Activated CD4-positive, alpha-beta T cell treated with anti-CD3 and anti-CD28 coated beads, Interleukin-2, amount 10 ng/mL, durations not matched to agents 7 days and 5 days (primary cell): ENCODE results near the gene CIP2A. TPM values are rescaled to one million over a fixed set of nuclear protein-coding genes. Genes with fewer than 3 reads are reported as not detected.

Source experiments
- CTCF ChIA-PET: fragments of 350-600 bp; sonication (Branson Sonifier 250); formaldehyde crosslinking; loops from one replicate; lab custom pipeline; 2021; ENCODE audit warnings: antibody characterized with exemption; lab: Charles Lee
- POLR2A ChIA-PET: fragments of 350-600 bp; sonication (Branson Sonifier 250); formaldehyde crosslinking; loops from one replicate; lab custom pipeline; 2021; ENCODE audit warnings: antibody characterized with exemption; lab: Charles Lee
- DNase-seq: peaks from one replicate; pipeline ENCODE4 v3.0.0-alpha.2; 2020
- H3K27ac Mint-ChIP-seq: one replicate; pipeline ENCODE4 v1.8.0; 2021; ENCODE audit warnings: mild to moderate bottlenecking, moderate library complexity, mixed read lengths
- H3K27me3 Mint-ChIP-seq: one replicate; pipeline ENCODE4 v1.8.0; 2021; ENCODE audit warnings: mixed read lengths
- H3K36me3 Mint-ChIP-seq: one replicate; pipeline ENCODE4 v1.8.0; 2021; ENCODE audit warnings: low read depth, mixed read lengths
- H3K4me1 Mint-ChIP-seq: one replicate; pipeline ENCODE4 v1.8.0; 2021; ENCODE audit warnings: mixed read lengths
- H3K4me3 Mint-ChIP-seq: one replicate; pipeline ENCODE4 v1.8.0; 2021; ENCODE audit warnings: mild to moderate bottlenecking, moderate library complexity, mixed read lengths
- H3K9me3 Mint-ChIP-seq: one replicate; pipeline ENCODE4 v1.8.0; 2021; ENCODE audit warnings: mixed read lengths
- total RNA-seq, 2 experiments: library from RNA; stranded (reverse); gene quantifications; one replicate each; pipeline ENCODE4 v1.2.3, GENCODE V29; 2021

CIP2A gene
- total RNA-seq, 2 experiments from 2014 or later, result 57.5 to 62.4 TPM

DNA sequence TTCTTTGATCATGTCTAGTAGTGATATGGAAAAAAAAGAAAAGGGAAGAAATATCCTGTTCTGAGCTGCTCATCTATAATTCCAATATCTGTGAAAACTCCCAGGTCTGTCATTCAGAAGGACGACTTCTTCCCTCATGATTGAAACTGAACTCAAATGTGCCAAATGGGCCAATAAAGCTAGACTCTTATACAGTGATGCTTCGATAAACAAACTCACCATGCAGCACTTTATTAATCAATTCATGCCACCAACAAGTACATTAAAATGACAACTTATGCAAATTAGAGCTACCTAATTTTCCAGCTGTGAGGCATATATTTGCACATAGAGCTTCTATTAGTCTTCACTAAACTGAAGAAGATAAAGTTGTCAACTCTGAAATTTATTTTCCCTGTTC is 63.3 kb downstream of the CIP2A start:
- Mint-ChIP-seq H3K27ac (no peak overlapping the region), H3K4me3 (no peak overlapping the region), H3K4me1 (no peaks in the 10 kb centered on the region), H3K9me3 (no peaks in the 10 kb centered on the region), H3K36me3 (no peaks in the 10 kb centered on the region), H3K27me3 (peaks cover 20% of the 10 kb centered on the region)
- ChIA-PET POLR2A (no interaction called here), CTCF (interaction anchor here (1.3 kb wide), 1 partner anchor 9 kb away, joined by 3 read pairs; no protein-coding TSS in a partner anchor)
- DNase-seq, result no peak

DNA sequence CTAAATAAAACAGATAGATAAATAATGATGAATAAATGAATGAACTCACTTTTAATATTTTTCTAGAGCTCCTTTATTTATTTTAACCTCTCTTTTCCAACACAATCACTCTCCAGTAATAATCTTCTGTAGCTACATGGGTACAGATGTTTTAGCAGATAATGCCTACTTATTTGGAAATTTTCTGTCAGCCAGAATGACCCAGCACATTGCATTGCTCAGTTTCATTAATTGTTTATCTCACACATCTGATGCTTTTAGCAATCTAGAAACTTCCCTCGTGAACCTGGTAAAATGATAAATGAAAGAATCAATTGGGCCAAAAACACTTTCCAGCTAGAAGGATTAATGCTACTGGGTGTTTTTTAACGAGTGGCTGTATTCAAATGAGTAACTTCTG is 64.0 kb downstream of the CIP2A start:
- Mint-ChIP-seq H3K4me1 (no peaks in the 10 kb centered on the region), H3K4me3 (no peak overlapping the region), H3K36me3 (no peaks in the 10 kb centered on the region), H3K9me3 (no peaks in the 10 kb centered on the region), H3K27ac (no peak overlapping the region), H3K27me3 (peaks cover 17% of the 10 kb centered on the region)
- DNase-seq, result no peak
- POLR2A ChIA-PET, result no interaction called here
- CTCF ChIA-PET, result interaction anchor here (1.3 kb wide), 1 partner anchor 10 kb away, joined by 3 read pairs; no protein-coding TSS in a partner anchor

DNA sequence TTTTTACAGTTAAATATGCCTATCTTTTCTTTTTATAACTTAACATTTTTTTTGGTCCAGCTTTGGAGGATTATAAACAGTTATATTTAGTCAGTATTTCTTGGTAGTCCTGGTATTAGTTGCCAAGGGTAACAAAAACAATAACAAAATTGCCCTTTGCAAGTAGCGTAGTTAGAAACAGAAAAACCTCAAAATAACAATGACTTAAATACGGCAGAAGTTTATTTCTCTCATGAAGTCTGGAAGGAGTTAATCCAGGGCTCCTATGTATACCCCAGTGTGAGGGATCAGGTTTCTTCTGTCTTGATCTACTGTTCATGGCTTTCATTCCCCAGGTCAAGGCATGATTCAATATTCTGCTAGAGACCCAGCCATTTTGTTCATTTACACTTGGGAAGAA is 64.7 kb downstream of the CIP2A start:
- Mint-ChIP-seq H3K27me3 (peaks cover 13% of the 10 kb centered on the region), H3K4me1 (no peaks in the 10 kb centered on the region), H3K27ac (no peak overlapping the region), H3K4me3 (no peak overlapping the region), H3K36me3 (no peaks in the 10 kb centered on the region), H3K9me3 (no peaks in the 10 kb centered on the region)
- ChIA-PET POLR2A (no interaction called here), CTCF (no interaction called here)
- no peak for DNase-seq

DNA sequence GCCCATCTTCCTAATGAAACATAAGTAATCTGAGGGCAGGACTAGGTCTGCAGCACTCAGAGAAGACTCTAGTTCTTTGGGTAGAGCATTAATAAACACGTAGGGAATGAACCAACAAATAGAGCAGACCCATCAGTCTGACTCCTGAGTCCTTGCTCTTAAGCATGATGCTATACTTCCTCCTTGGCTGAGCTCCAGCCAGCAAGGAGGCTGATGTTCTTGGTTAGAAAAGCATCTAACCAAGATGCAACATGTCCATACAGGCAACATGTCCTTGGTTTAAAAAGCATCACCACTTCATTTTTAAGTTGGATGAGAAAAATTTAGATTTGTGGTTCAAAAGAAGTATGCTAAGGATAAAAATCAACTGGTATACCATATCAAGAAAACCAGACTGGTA is 70.3 kb downstream of the CIP2A start:
- no peak for DNase-seq
- no peaks in the 10 kb centered on the region for H3K36me3 Mint-ChIP-seq
- H3K27ac Mint-ChIP-seq, result no peak overlapping the region
- ChIA-PET POLR2A (no interaction called here), CTCF (no interaction called here)
- peaks cover 10% of the 10 kb centered on the region for H3K27me3 Mint-ChIP-seq
- no peaks in the 10 kb centered on the region for H3K9me3 Mint-ChIP-seq
- no peak overlapping the region for H3K4me3 Mint-ChIP-seq
- no peaks in the 10 kb centered on the region for H3K4me1 Mint-ChIP-seq

DNA sequence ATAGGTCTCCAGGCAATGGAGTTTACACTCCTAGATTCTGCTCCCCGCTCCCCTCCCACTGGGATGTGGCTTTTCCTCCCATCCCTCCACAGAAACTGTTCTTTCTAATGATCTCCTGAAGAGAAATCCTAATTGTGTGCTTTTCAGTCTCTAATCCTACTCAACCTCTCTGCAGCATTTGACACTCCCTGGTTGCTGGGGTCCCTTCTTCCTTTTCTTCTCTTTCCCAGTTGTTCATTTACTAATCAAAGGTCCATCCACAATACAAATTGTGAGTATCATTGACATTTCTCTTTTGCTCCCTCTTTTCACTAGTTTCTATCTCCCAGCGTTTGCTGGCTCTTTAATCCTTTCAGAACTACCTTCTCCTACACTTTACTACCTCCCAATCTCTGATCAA is 72.4 kb downstream of the CIP2A start:
- ChIA-PET POLR2A (no interaction called here), CTCF (interaction anchor here (1.1 kb wide), 1 partner anchor 9 kb away, joined by 3 read pairs; no protein-coding TSS in a partner anchor)
- H3K27ac Mint-ChIP-seq, result no peak overlapping the region

DNA sequence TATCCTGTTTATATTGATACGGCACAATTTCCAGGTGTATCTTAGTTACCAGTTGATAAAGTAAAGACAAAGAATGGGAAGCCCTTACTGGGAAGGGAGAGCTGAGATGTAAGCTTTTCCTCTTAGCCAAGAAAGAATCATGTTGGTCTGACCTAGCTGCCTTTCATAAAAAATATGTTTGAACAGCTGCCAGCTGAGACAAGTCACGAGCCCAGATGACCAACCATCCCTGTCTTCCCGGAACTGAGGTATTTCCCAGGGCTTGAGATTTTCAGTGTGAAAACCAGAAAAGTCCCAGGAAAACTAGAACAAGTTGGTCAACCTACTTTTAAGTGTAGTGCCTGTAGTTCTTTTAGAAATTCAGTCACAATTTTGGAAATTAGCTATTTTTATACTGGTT is 75.3 kb downstream of the CIP2A start:
- ChIA-PET POLR2A (no interaction called here), CTCF (no interaction called here)
- Mint-ChIP-seq H3K4me3 (no peak overlapping the region), H3K36me3 (no peaks in the 10 kb centered on the region), H3K27me3 (peaks cover 8% of the 10 kb centered on the region), H3K27ac (no peak overlapping the region), H3K9me3 (no peaks in the 10 kb centered on the region), H3K4me1 (peaks cover 4% of the 10 kb centered on the region)
- DNase-seq, result no peak

More for the DNA sequence above, 72.4 kb downstream of the CIP2A start:
- no peaks in the 10 kb centered on the region for H3K9me3 Mint-ChIP-seq
- H3K4me1 Mint-ChIP-seq, result peaks cover 4% of the 10 kb centered on the region
- no peak overlapping the region for H3K4me3 Mint-ChIP-seq
- H3K27me3 Mint-ChIP-seq, result peaks cover 10% of the 10 kb centered on the region
- no peaks in the 10 kb centered on the region for H3K36me3 Mint-ChIP-seq
- DNase-seq, result no peak

DNA sequence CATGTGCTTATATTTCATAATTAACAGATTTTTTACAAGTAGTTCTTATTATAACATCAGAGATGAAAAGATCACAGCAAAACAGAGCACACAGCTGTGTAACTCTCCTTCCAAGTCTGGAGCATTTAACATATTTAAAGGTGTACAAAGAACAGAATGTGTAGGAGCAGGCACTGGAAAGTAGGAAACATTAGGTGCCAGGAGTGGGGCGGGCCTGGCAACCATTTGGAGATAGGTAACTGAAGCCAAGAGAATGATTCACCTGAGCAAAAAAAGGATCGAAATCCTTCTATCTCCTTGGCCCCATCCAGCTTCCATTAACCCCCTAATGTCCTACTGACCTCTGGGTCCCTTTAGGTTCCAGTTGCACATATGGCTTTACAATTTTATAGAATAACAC is 76.6 kb downstream of the CIP2A start:
- ChIA-PET POLR2A (no interaction called here), CTCF (no interaction called here)
- Mint-ChIP-seq H3K9me3 (no peaks in the 10 kb centered on the region), H3K4me1 (peaks cover 4% of the 10 kb centered on the region), H3K36me3 (no peaks in the 10 kb centered on the region), H3K27ac (no peak overlapping the region), H3K27me3 (peaks cover 6% of the 10 kb centered on the region), H3K4me3 (no peak overlapping the region)
- DNase-seq, result no peak

DNA sequence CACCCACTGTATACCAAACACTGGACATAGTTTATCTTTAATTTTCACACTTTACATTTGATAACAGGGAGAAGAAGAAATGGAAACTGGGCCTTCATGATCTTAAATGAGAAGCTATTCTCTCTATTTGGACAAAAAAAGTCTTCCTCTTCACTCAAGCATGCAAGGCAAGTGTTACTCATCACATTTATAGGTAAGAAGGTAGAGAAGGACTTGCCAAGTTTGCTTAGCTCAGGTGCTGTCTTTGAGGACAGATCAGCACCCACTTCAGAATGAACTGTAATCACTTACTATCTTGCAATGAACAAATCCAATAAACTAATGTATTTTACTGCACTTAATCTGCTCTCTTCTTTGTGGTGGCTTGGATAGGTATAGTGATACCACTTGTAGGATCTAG is 77.7 kb downstream of the CIP2A start:
- H3K27ac Mint-ChIP-seq, result no peak overlapping the region
- DNase-seq, result no peak
- POLR2A ChIA-PET, result no interaction called here
- H3K27me3 Mint-ChIP-seq, result peaks cover 3% of the 10 kb centered on the region
- no peaks in the 10 kb centered on the region for H3K9me3 Mint-ChIP-seq
- CTCF ChIA-PET, result interaction anchor here (1.4 kb wide), 1 partner anchor 14 kb away, joined by 3 read pairs; no protein-coding TSS in a partner anchor
- H3K36me3 Mint-ChIP-seq, result no peaks in the 10 kb centered on the region
- H3K4me1 Mint-ChIP-seq, result peaks cover 4% of the 10 kb centered on the region
- no peak overlapping the region for H3K4me3 Mint-ChIP-seq

DNA sequence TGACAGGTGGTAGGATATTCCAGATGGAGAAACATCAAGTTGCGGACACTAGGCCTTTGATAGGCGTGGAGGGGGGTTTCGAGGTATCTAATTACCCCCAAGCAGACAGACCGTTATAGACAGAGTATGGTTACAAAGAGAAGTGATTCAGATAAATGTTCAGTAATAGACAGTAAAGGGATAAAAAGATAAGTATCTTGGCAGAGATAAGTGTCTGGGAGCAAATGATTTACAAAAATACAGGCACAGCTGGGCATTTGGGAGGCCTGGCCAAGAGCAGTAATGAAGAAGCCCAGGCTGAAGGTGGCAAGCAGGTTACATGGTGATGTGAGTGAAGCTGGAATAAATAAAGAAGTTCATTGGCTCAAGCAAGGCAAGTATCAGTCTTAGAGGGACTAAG is 78.2 kb downstream of the CIP2A start:
- H3K27me3 Mint-ChIP-seq, result peaks cover 3% of the 10 kb centered on the region
- ChIA-PET POLR2A (no interaction called here), CTCF (interaction anchor here (1.4 kb wide), 1 partner anchor 13 kb away, joined by 3 read pairs; no protein-coding TSS in a partner anchor)

DNA sequence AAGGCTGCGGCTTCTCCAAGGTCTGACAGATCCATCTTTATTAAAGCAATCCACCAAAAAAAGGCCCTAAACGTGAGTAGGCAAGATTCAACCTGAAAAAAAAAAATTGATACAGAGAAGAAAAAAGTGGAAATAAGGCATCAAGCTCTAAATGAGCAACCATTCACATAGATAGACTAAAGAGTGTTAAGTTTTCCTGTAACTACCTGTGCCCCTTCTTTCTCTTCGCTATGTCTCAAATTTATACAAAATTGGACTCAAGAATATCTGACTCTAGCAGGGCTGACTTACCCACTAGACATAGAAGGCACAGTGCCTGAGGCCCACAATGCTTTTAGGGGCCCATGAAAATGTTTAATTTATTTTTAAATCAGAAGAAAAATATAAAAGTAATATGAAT is 78.7 kb downstream of the CIP2A start, which contains the start of gene MYH15:
Gene MYH15 (minus strand): TSS at position 101 of the 400 bp plus-strand sequence. CDS start 66 bp downstream, at position 35.
- H3K4me1 Mint-ChIP-seq, result peaks cover 4% of the 10 kb centered on the region
- no peaks in the 10 kb centered on the region for H3K9me3 Mint-ChIP-seq
- H3K27me3 Mint-ChIP-seq, result no peaks in the 10 kb centered on the region
- no peaks in the 10 kb centered on the region for H3K36me3 Mint-ChIP-seq
- CTCF ChIA-PET, result interaction anchor here (0.7 kb wide), 1 partner anchor 244 kb away, joined by 3 read pairs; no protein-coding TSS in a partner anchor
- POLR2A ChIA-PET, result no interaction called here
- no peak within 1 kb of the TSS for H3K4me3 Mint-ChIP-seq
- H3K27ac Mint-ChIP-seq, result no peak within 1 kb of the TSS
- no peak for DNase-seq

More for the DNA sequence above, 78.2 kb downstream of the CIP2A start:
- no peaks in the 10 kb centered on the region for H3K36me3 Mint-ChIP-seq
- DNase-seq, result no peak
- H3K27ac Mint-ChIP-seq, result no peak overlapping the region
- peaks cover 4% of the 10 kb centered on the region for H3K4me1 Mint-ChIP-seq
- H3K4me3 Mint-ChIP-seq, result no peak overlapping the region
- H3K9me3 Mint-ChIP-seq, result no peaks in the 10 kb centered on the region

DNA sequence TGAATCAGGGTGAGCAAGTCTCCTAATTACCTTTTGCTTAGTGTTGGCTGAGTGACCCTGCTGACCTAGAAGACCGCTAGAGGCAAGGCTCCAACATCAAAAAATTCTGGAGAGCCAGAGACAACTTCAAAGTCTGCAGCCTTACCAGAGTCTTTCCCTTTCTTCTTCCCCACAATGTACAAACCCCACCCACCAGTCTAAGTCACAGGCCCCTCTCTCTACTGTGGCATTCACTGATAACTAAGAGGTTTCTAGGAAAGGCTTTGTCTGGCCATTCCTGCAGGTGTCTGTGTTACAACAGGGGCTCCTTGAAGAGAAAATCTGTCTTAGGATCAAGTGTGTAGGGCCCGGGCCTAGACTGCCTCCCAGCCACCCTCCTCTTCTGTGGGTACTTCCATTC is 79.4 kb downstream of the CIP2A start:
- H3K4me1 Mint-ChIP-seq, result peaks cover 4% of the 10 kb centered on the region
- DNase-seq, result no peak
- no peaks in the 10 kb centered on the region for H3K36me3 Mint-ChIP-seq
- no peak overlapping the region for H3K27ac Mint-ChIP-seq
- no peak overlapping the region for H3K4me3 Mint-ChIP-seq
- no peaks in the 10 kb centered on the region for H3K9me3 Mint-ChIP-seq
- ChIA-PET POLR2A (no interaction called here), CTCF (interaction anchor here (0.7 kb wide), 1 partner anchor 243 kb away, joined by 3 read pairs; no protein-coding TSS in a partner anchor)
- no peaks in the 10 kb centered on the region for H3K27me3 Mint-ChIP-seq

DNA sequence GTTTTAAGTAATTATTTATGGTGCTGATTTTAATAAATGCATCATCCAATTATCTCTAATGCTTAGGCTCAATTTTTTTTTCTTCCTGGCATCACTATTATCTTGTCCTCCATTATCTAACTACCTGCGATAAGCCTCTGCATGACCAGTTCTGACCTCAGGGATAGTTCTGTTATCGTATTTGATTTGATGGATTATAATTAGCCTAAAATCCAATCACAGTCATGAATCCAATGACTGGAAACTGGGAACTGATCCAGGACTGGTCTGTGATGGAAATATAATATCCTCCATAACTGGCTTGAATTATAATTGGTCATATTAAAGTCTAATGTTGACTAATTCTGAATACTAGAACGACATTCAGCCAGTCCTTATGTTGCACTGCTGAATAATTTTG is 80.0 kb downstream of the CIP2A start:
- no peaks in the 10 kb centered on the region for H3K9me3 Mint-ChIP-seq
- no peaks in the 10 kb centered on the region for H3K27me3 Mint-ChIP-seq
- DNase-seq, result no peak
- peaks cover 4% of the 10 kb centered on the region for H3K4me1 Mint-ChIP-seq
- ChIA-PET CTCF (no interaction called here), POLR2A (no interaction called here)
- H3K27ac Mint-ChIP-seq, result no peak overlapping the region
- H3K4me3 Mint-ChIP-seq, result no peak overlapping the region
- no peaks in the 10 kb centered on the region for H3K36me3 Mint-ChIP-seq

DNA sequence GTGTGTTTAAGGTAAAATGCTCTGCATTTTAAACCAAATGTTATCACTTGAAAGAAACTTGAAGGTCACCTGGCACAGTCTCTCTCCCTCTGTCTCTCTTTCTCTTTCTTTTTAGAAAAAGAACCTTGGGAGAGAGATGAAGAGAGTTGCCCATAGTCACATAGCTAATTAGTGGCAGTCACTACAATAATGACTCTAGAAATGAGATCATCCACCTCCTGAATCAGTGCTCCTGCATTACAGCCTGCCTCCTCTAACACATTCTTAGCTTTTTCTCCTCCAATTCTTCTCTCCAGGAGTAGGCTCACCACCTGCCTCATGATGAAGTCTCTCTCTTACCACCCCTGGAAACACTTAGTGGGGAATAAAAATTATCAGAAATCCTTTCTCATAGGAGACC is 81.3 kb downstream of the CIP2A start:
- no peak overlapping the region for H3K4me3 Mint-ChIP-seq

DNA sequence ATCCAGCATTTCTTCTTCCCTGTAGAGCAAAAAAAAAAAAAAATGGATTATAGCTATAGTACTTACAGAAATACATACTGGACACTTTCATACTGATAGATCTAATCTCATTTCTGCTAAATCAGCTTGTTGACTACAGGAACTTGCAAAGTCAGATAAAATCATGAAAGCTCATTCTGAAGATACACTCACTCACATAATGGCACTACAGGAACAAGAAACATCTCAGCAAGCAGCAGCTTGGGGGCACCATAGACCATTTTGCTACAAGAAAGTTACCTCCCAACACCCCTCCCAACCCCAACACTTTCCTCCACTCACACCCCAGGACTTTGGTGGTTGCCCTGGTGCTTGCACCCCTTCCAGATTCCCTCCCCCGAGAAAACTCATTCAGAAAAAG is 83.4 kb downstream of the CIP2A start:
- H3K36me3 Mint-ChIP-seq, result no peaks in the 10 kb centered on the region
- H3K27ac Mint-ChIP-seq, result no peak overlapping the region
- H3K4me3 Mint-ChIP-seq, result no peak overlapping the region
- ChIA-PET POLR2A (no interaction called here), CTCF (interaction anchor here (0.6 kb wide), 1 partner anchor 32 kb away, joined by 3 read pairs; no protein-coding TSS in a partner anchor)
- no peaks in the 10 kb centered on the region for H3K9me3 Mint-ChIP-seq
- no peaks in the 10 kb centered on the region for H3K4me1 Mint-ChIP-seq
- no peak for DNase-seq
- peaks cover 5% of the 10 kb centered on the region for H3K27me3 Mint-ChIP-seq

More for the DNA sequence above, 81.3 kb downstream of the CIP2A start:
- H3K27ac Mint-ChIP-seq, result no peak overlapping the region
- no peak for DNase-seq
- H3K4me1 Mint-ChIP-seq, result peaks cover under 1% of the 10 kb centered on the region
- no peaks in the 10 kb centered on the region for H3K9me3 Mint-ChIP-seq
- ChIA-PET POLR2A (no interaction called here), CTCF (interaction anchor here (1.4 to 1.5 kb wide), 3 partner anchors 9 to 33 kb away, joined by 3 to 5 read pairs (median 3); no protein-coding TSS in a partner anchor)
- H3K27me3 Mint-ChIP-seq, result no peaks in the 10 kb centered on the region
- no peaks in the 10 kb centered on the region for H3K36me3 Mint-ChIP-seq
